ENCODE measurements around the gene CDC123.

GRCh38 chr10:12269056-12269455, 73.1 kb downstream of the CDC123 start:
- TF ChIP-seq POLR2A (IDR thresholded peaks at IDR 0.05; ENCODE audit: low read length) (no peak), GATA1 (IDR thresholded peaks at IDR 0.05; ENCODE audit: low read depth, low read length) (no peak)
